Hematopoietic multipotent progenitor cell treated with erythropoietin and hydrocortisone succinate and interleukin-3 and kit ligand, for 8 days (in vitro differentiated cells): ENCODE measurements around the gene SPG7.
A peak's percentile ranks its signal among the peaks of the same experiment; 100 is the strongest.
"Not testable (repeated sequence)": the region's sequence is repeated elsewhere in the genome, so short reads cannot be mapped to it uniquely, and the experiment has no call there.

Source experiments
- DNase-seq: peaks from one replicate; pipeline ENCODE4 v3.0.0-alpha.2; 2015

The SPG7 gene

DNA sequence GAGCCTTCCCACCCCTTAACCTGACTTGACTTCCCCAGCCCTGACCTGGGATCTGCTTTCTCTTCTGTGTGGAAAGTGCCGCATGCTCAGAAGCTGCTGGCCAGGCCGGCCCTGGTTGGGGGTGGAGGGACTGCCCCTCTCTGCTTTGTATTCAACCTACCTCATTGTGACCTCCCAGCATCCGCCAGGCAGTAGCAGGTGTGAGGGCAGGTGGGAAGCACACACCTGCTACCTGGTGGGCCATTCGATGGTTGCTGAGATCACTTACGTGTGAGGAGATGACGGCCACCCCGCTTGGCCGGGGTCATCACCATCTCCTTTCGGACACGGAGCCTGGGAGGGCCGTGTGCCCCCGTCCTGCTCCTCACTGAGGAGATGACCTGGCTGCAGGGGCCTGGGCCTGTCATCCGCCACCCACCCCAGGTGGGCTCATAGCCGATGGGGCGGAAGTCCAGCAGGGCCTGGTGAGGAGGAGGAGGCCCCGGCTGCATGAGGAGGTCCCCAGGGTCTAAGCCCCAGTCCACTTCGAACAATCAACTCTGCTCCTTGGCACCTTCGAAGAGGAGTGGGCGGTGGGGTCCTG, 74.5 kb downstream of the SPG7 start:
- DNase-seq: no peak

DNA sequence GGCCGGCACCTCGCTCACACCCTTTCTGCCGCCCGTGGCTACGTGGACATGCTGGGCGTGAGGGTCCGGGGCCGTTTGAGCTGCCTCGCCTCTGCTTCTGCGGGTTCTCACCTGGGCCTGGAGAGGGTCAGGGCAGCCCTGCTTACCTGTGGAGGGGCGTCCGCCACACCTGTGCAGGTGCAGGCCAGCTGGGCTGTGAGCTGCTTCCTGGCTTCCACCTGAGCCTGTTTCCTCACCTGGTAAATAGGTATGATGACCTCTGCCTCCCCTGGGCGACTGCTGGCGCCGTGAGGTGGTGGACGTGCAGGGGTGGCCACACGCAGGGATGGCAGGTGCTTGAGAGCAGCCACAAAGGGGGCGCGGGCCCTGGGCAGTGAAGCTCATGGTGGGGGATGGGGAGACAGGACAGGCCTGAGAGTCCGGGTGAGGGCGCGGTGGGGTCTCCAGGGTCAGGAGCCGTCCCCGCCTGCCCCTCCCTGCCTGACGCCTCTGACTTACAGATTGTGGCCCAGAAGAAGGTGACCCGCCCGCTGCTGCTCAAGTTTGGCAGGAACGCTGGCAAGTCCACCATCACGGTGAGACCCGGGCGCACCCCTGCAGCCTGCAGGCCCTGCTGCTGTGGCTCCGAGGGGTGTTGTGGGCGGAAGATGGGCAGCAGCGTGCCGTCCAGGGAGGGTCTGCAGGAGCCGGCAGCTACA, 75.1 kb downstream of the SPG7 start:
- no peak for DNase-seq

DNA sequence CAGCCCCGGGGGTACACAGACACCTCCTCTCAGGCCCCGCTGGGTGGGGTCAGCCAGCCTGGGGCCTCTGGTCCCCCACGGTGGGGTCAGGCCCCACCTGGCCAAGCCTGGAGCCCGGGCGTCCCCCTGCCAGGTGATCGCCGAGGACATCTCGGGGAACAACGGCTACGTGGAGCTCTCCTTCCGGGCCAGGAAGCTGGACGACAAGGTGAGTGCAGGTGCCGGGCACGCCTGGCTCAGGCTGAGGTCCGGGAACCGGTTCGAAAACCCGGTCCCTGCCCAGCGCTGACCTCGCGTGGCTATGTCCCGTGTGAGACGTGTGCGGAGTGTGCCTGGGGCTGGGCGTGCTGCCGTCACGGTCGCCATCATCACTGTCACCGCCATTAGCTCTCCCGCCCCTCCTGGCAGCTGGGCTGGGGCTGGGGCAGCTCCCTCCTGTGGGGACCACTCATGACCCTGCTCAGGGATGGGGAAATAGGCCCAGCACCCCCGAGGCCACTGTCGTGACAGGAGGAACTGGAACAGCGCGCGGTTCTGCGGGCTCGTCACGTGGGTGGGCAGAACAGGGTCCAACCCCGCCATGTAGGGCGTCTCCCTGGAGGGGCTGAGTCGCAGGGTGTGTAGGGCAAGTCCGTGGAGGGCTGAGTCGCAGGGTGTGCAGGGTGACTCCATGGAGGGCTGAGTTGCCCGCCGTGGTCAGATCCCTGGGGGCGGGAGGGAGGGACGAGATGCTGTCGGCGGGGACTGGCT, 75.9 kb downstream of the SPG7 start:
- no peak for DNase-seq

DNA sequence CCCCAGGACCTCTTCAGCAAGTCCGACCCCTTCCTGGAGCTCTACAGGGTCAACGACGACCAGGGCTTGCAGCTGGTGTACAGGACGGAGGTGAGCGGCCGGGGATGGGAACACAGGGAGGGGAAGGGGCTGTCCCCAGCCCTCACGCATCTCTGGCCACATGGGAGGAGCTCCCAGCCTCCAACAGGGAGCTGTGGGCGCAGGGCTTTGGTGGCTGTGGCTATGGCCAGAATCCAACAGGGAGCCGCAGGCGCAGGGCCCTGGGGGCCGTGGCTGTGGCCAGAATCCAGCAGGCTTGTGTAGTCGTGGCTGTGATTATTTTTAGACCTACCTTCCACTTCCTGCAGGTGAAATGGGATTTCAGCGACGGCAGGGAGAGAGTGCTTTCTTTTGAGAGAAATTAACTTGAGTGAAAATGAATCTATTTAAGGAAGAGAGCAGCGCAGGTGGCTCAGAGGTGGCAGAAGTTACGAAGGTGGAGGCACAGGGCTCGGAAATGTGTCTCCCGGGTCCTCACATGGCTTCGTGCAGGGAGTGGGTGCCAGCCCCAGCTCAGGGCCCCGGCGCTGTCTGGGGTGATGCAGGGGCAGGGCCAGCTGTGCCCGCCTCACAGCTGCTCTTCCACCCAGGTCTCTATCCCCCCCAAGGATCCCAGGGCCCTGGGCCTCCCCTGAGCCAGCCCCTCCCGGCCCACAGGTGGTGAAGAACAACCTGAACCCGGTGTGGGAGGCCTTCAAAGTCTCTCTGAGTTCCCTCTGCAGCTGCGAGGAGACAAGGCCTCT, 76.8 kb downstream of the SPG7 start:
- DNase-seq: no peak

DNA sequence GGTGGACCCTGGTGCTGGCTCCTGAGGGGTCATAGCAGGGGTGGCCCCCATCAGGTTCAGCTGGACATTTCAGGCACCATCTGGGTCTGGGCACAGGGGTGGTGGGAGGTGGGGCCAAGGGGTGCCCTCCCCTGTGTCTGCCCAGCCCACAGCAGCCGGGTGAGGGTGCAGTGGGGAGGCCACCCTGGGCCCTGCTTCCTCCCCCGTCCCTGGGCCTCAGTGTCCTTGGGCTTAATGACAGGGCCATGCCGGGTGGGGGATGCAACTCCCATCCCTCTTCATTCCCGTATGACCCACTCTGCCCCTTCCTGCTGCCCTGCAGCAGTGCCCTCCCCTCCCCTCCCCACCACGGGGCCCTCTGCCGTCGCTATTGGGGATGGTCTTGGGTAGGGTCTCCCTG, 78.0 kb downstream of the SPG7 start:
- no peak for DNase-seq

DNA sequence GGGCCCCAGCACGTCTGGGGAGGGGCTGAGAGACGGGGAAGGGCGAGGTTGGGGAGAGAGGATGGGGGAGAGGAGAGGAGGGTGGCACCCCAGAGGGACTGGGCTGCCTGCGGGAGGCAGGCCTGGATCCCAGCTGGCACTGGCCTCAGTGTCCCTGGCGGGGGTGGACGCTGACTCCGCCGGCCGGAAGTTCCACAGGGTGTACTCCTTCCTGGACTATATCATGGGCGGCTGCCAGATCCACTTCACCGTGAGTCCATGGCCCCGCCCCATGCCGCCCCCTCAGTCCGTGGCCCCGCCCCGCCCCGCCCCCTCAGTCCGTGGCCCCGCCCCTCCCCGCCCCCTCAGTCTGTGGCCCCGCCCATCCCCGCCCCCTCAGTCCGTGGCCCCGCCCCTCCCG, 78.7 kb downstream of the SPG7 start:
- DNase-seq: no peak

DNA sequence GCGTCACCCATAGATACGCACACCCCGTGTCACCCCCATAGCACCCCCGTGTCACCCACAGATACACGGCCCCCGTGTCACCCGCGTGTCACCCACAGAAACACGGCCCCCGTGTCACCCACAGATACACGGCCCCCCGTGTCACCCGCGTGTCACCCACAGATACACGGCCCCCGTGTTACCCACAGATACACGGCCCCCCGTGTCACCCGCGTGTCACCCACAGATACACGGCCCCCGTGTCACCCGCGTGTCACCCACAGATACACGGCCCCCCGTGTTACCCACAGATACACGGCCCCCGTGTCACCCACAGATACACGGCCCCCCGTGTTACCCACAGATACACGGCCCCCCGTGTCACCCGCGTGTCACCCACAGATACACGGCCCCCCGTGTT, 79.5 kb downstream of the SPG7 start:
- DNase-seq: not testable (repeated sequence)

DNA sequence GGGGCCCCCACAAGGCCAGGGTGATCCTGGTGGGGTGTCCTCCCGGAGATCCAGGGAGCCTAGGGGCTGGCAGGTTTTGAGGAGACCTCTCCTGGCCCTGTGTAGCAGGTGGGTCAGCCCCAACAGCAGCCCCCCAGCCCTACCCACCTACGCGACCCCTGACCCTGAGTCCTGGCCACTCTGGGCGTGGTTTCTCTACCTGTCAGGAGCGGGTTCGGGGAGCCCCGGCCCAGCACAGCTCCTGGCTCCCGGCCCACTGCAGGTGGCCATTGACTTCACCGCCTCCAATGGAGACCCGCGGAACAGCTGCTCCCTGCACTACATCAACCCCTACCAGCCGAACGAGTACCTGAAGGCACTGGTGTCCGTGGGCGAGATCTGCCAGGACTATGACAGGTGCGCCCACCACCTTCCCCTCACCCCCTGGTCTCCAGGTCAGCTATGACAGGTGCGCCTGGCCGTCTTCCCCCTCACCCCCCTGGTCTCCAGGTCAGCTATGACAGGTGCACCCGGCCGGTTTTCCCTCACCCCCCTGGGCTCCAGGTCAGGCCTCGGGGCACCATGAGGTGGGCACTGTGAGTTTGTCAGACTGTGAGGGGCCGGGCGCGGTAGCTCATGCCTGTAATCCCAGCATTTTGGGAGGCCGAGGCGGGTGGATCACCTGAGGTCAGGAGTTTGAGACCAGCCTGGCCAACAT, 80.4 kb downstream of the SPG7 start:
- DNase-seq: no peak

DNA sequence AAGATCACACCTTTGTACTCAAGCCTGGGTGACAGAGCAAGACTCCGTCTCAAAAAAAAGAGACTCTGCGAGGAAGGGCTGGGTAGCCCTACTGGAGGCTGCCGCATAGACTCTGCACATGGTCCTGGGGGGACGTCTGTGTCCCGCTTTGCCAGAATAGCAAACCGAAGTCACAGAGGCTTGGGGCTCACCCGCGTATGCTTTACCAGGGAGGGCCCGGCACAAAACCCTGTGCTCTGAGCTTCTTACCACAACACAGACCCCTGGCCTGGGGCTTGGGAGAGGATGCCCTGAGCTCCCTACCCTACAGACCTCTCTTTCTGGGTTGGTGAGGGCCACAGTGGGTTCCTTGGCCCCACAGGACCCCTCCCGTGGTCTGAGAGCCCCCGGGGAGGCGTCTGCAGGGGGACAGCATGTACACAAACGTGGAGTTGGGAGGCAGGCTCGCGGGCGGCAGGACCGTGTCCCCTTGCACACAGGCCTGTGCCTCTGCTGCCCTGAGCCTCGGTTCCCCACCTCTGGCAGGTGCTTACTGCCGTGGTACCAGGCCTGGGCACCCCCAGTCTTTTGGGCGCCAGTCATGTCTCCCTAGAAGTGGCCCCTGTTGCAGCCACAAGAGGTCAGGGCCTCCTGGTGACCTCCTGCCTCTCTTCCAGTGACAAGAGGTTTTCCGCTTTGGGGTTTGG, 81.2 kb downstream of the SPG7 start:
- no peak for DNase-seq

DNA sequence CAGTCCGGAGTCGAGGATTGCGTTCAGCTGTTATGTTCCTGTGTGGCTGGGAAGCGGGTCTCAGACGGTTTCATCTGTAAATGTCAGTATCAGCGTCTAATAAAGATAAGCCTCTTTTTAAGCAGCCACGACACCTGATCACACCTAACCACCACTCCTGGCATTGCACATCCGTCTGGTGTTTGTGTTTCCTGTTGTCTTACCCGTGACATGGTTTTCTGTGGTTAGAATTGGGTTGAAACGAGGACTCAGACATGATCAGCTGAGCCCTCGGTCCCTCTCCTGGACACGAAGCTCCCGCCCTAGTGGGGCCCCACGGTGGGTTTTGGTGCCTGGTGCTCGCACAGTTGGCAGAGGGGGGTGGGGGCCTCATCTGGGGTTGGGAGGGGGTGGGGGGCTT, 85.6 kb downstream of the SPG7 start:
- DNase-seq: no peak

DNA sequence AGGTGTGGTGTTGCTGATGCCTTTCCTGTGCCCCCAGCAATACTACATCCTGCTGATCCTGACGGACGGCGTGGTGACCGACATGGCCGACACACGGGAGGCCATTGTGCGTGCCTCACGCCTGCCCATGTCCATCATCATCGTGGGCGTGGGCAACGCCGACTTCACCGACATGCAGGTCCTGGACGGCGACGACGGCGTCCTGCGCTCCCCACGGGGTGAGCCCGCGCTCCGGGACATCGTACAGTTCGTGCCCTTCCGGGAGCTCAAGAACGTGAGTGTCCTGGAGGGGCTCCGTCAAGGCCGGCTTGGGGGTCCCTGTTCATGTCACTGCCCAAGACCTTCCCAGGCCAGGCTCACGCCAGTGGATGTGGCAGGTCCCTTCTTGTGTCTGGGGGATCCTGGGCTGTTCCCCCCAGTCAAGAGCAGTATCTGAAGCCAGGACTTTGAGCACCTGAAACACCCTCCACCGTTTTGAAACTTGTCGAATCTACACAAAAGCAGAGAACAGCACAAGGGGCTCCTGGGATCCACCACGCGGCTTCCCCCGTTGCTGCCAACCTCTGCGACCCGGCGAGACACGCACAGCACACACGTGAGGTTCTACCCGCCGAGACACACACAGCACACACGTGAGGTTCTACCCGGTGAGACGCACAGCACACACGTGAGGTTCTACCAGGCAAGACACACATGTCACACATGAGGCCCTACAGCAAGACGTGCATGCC, 87.3 kb downstream of the SPG7 start:
- no peak for DNase-seq

DNA sequence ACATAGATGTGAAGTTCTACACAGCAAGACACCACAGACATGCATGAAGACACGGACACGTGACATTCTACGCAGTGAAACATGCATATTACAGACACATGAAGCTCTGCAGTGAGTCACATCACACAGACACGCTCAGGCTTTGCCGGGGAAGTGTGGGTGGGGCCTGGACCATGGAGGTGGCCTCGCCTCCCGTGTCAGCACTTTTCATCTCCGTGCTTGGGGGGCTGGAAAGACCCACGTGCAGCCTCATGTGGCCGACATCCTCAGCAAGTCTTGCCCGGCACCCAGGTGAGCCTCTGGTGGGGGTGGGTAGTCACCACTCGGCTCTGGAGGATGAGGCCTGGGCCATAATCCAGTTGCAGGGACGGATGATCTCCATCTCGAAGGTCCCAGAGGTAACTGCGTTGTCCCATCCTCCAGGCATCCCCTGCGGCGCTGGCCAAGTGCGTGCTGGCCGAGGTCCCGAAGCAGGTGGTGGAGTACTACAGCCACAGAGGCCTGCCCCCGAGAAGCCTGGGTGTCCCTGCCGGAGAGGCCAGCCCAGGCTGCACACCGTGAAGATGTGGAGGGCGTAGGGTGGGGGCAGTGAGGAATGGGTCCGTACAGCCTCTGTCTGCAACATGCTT, 88.0 kb downstream of the SPG7 start:
- DNase-seq: no peak

DNA sequence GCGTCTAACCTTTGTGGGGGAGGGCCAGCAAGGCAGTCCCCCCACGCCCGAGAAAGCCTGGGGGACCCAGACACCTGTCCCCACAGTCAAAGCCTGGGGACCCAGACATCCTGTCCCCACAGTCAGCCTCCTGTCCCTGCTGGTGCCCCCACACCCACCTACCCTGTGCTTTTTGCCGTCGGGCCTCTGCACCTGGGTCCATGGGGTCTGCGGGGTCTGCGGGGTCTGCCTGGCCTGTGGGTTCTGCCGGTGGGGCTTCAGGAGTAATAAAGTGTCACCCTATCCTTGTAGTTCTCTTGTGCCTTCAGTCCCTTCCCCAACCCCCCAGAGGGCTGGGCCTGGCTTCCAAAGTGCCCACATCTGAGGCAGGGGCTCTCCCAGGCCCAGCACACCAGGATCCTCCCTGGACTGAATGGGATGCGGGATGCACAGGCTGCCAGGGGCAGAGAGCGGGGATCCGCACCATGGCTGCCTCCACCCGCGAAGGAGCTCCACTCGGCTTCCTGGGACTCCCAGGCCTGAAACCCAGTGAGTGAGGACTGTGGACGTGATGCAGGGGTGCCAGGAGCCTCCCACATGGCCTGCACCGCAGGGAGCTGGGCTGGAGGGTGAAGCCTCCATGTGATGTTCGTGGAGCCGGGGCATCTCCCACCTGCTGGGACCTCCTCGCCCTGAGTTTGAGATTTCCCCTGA, 88.9 kb downstream of the SPG7 start:
- no peak for DNase-seq

DNA sequence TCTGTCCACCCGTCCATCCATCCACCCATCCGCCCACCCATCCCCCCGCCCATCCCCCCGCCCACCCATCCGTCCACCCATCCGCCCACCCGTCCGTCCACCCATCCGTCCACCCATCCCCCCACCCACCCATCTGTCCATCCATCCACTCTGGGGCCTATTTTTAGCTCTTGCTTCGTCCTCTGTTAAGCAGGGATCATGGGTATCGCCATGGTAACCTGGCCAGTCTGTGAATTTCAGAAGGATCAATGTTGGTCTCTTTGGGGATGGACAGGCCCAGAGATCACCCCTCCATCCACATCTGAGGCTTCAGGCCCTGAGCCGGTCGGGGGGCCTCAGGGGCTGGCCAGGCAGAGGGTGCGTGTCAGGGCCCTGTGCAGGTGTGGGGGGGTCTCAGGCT, 90.0 kb downstream of the SPG7 start:
- DNase-seq: peak; percentile 23

DNA sequence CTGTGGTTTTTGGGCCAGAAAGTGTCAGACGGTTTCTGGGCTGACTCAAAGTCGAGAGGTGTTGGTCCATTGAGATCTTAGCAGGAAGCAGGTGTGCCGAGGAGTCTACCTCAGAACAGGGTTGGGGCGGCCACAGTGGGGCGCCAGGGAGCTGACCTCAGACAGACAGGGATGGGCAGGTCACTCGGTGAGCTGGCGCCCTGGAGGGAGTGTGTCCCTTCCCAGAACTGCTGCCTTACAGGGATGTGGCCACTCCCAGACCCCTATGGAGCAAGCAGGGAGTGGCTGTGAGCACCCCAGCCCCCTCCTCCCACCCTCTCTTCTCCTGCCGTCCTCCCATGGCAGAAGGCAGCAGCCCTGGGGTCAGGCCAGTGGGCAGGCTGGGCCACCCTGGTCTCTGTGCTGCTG, 91.3 kb downstream of the SPG7 start:
- DNase-seq: peak; percentile 32

DNA sequence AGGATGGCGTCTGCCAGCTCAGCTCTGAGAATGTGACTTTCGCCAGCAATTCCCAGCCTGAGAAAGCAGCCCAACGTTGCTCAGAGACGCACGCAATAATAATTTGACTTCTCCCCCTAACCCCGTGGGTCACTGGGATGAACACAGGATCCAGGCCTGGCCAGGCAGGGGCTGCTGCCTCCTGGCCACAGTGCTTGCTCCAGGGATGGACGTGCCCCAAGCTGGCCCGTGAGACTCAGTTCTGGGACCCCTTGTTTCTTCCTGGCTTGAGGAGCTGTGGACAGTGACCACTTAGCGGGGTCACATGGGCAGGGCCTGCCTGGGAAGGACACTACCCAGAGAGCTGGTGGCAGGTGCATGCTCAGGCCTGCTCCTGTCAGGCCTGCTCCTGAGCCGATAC, 91.7 kb downstream of the SPG7 start:
- DNase-seq: no peak

DNA sequence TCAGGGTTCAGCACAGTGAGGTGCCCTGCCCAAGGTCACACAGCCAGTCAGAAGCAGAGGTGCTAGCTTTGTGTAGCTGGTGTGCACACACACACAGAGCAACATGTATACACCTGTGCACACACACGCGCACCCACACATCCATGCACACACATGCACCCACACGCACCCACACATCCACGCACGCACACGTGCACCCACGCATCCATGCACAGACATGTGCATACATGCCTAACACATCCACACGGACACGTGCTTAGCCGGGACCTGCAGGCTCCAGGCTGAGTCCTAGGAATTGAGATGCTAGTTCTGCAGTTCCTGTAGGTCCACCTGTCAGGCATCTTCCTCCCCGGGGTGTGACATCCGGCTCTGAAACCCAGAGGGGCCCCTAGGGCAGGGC, 92.2 kb downstream of the SPG7 start:
- no peak for DNase-seq

DNA sequence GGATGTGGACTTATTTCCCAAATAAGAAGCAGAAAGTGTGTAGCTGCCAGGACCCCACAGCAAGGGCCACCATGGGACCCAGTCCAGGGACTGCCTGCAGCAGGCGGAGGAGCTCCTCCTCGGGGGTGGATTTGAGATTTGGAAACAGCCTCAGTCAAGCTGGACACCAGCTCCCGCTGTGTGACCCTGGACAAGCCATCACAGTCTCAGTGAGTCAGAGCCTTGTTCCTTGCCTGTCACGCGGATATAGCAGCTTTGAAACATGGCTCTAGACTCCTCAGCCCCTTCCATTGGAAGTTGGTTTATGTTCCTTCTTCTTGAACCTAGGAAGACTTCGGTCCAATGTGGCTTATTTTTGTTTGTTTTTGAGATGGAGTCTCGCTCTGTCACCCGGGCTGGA, 92.8 kb downstream of the SPG7 start:
- no peak for DNase-seq

DNA sequence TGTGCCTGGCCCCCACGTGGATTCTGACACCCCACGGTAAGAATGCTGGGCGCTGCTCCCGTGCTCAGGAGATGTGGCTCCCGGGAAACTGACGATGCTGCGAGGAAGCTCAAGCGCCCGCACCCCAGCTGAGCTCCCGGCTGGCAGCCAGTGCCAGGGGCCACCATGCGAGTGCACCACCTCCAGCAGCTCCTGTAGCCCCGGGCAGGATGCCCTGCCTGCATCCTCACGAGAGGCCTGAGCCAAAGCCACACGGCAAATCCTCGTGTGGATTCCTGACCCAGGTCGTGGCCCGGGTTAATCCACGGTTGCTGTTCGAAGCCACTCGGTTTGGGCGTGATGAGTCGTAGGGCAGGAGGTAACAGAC, 93.7 kb downstream of the SPG7 start:
- DNase-seq: no peak

DNA sequence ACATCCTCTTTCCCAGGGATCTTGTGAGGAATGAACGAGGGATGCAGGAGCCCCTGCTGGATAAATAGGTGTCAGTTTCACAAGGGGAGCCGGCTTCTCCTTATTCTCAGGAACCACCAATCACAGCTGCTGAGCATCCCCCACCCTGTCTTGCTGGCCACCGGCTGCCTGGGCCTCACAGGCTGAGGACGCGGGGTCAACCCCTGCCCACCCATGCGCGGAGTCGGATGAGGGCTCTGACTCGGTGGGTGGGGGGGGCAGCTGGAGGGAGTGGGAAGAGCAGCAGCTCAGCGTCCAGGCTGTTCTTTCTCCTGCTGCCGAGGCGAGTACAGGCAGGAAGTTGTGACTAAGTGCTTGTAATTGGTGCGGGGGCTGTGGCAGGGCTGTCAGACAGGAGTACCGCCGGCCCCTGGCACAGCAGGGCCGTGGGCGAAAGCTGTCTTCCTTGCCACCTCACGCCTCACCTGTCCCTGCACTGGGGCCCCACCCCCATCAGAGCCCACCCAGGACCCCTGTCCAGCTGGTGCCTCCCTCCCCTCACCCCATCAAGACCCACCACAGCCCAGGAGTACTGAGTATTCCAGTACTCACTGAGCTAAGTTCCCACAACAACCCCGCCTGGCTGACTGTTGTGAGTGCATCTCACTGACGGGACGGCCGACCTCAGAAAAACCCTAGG, 94.2 kb downstream of the SPG7 start:
- no peak for DNase-seq
